GM19438 (cell line): ENCODE results near the gene AUTS2.
A peak's percentile ranks its signal among the peaks of the same experiment; 100 is the strongest.
"Not testable (repeated sequence)": the region's sequence is repeated elsewhere in the genome, so short reads cannot be mapped to it uniquely, and the experiment has no call there.

Experiments
- ATAC-seq: cut with Tn5 transposase; IDR thresholded peaks from one replicate; pipeline ENCODE4 v1.9.1; 2021; ENCODE audit warnings: low read depth; ENCODE audit not compliant: unreplicated experiment

Gene AUTS2

DNA sequence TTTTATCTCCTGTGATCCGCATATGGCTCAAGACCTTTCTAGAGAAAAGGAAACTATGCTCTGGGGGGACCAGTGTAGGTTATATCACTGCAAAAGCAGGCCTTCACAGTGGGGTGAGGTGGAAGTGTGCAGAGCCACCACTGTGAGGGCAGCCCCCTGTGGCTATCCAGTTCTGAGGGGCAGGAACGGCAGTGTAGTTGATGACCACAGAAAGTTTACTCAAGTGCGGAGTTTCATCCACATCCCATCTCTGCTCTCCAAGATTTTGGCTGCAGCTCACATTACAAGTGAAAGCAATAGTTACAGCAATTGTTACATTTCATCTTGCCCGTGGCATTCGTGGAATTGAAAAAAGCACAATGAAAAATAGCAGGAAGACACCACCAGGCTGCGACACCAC, 1187.8 kb downstream of the AUTS2 start:
- ATAC-seq: no peak

GRCh38 chr7:70787286-70787685, 1189.0 kb downstream of the AUTS2 start:
- ATAC-seq: no peak

DNA sequence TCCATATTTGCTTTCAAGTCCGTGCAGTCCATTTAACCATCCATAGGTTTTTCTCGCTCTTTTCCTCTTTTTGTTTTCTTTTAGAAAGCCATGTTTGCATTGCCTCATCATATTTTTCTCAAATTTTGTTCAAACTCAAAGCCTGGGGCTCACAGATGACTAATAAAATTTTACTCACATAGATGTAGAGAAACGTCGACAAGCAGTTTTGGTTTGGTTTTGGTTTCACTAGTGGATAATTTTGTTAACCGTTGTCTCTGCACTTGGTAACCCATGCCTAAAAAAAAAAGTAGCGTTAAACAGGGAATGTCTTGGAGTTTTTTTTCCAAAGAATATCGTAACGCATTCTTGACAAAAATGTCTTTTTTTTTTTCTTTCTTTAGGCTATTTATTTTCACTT, 1189.5 kb downstream of the AUTS2 start:
- ATAC-seq: no peak

DNA sequence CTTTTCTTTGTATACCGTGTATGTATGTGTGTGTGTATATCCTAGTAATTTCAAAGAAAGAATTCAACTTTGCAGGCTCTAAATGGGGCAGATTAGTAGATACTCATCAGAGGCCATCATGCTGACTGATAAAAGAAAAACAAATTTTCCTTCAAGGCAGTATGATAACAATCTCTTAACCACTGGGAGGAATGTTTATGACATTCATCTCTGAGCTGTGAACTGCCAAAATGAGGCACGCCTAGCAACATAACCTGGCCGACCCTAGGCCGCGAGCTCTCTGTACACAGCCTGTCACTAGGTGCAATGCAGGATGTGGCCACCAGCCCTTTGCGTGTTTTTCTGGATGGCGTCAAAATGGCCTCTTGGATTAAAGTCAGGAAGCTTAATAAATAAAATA, 1190.0 kb downstream of the AUTS2 start:
- ATAC-seq: no peak

- ATAC-seq: no peak
These were observed 1191.4 kb downstream of the AUTS2 start for GRCh38 chr7:70789481-70790214.

GRCh38 chr7:70790215-70791073, 1192.2 kb downstream of the AUTS2 start:
- ATAC-seq: no peak

- no peak for ATAC-seq
These were observed 1193.1 kb downstream of the AUTS2 start for GRCh38 chr7:70791341-70791740.

- ATAC-seq: no peak
These were observed 1194.8 kb downstream of the AUTS2 start for GRCh38 chr7:70793060-70793459.

DNA sequence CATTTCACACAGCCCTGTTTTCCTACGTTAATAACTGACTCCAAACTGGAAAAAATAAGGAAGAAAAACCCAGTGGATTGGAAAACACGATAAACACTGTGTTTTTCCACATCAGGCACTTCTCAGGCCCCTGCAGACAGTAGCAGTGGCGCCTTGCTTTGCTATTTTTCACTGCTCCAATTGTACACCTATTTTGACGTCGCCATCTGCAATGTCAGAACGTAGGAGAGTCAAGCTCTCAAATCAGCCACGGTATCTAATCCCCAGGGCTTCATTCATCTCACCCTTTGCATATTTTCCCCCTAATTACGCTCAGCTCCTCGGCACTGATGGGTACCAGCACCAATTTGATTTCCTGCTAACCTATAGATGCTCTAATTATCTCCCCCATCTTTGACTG, 1195.5 kb downstream of the AUTS2 start:
- no peak for ATAC-seq

DNA sequence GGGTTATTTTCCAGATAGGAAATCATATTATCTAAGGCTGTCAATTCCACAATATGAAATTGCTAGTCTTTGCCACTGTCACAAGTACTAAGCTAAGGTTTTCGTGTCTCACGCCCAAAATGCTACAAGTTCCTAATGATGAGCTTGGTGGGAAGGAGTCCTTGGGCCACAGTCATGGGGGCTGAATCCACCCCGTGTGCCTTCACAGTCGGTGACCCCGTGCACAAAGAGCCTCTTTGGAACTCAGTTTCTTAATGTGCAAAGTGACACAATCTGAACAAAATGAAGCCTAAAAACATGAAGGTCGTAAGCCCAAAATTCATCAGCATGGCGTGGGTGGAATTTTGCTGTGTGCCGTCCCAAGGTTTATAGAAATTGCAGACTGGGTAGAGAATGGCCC, 1196.7 kb downstream of the AUTS2 start:
- ATAC-seq: no peak

DNA sequence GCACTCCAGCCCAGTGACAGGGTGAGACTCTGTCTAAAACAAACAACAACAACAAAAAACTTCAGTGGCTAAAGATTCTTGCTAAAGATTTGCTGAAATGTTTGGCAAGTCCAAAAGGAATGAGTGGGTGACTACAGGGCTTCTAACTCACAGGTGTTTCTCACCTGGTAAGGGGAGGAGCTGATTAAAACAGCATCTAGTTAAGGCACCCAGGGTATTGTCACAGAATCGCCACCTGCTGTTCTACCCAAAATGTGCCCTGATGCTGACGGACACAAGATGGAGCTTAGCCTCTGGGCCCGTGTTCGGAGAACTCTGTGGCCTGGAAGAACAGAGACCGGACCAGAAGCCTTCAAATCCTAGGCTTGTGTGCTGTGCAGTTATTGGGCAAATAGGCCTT, 1197.7 kb downstream of the AUTS2 start:
- no peak for ATAC-seq

- ATAC-seq: no peak
These were observed 1198.8 kb downstream of the AUTS2 start for GRCh38 chr7:70797109-70797514.

DNA sequence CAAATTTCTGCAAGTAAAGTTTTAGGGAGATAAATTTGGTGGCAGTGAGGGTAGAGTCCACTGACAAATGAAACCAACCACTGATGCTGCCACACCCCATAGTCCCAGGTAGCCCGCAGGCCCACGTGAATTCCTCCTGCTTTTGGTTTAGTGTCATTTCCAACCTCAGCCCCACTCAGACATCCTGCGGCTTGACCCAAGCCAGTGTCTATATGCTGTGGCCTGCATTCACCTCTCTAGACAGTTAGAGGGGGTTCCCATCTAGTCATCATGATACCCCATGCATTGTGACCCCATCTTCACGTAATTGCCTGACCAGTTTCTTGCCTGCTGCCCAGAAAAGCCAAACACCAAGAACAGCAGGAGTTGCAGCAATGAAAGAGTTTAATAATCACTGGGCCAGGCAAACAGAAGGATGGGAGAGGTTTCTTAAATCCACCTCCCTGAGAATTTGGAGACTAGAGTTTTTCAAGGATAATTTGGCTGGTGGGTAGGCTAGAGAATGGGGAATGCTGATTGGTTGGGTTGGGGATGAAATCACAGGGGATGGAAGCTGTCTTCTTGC, 1201.6 kb downstream of the AUTS2 start:
- ATAC-seq: no peak

GRCh38 chr7:70805360-70805759, 1207.1 kb downstream of the AUTS2 start:
- ATAC-seq: peak; percentile 52

DNA sequence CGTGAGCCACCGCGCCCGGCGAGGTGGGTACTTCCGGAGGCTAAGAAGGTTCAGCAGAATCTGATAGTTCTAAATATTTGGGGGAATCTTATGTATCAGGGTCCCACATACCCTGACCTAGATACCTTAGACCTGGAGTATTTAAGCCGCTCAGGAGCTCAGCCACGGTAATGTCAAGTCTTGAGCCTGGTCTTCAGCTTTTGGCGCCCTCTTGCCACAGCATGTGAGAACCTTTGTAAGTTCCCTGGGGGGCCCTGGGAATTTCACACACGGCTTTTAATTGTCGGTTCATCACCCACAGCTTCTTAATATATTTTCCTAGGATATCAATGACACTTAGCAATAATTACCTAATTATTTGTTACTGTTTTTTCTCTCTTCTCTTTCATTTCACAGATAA, 1209.4 kb downstream of the AUTS2 start:
- no peak for ATAC-seq

DNA sequence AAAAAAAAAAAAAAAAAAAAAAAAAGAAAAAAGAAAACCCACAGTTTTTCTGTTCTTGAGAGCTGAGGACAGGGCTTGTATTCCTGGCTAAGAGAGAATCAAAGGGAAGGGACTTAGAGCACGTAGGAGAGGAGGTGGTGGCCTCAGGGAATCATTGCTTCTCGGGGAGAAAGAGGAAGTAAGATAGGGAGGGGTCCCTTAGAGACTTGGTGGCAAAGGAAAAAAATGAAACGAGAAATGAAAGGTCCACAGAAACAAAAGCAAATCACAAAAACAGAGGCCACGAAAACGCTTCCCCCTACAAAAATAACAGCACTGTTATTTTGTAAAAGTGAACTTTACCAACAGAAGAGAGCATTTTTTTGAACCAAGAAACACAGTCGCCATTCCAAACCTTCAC, 1210.6 kb downstream of the AUTS2 start:
- no peak for ATAC-seq

DNA sequence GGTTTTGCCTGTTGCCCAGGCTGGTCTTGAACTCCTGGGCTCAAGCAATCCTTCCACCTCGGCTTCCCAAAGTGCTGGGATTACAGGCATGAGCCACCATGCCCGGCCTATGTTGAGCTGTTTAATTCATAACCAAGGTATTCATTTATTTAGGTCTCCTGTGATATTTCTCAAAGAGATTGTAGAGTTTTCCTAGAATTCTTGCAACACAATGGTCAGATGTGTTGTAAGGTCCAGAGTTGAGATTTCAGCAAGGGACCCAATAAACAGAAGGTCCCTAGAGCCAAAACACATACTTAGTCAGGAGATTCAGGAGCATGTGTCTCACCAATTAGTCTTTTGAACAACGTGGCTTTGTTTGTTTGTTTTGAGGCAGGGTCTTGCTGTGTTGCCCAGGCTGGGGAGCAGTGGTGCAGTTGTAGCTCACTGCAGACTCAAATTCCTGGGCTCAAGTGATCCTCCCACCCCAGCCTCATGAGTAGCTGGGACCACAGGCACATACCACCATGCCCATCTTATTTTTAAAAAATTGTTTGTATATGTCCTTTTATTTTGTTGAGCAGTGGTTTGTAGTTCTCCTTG, 1212.4 kb downstream of the AUTS2 start:
- no peak for ATAC-seq

DNA sequence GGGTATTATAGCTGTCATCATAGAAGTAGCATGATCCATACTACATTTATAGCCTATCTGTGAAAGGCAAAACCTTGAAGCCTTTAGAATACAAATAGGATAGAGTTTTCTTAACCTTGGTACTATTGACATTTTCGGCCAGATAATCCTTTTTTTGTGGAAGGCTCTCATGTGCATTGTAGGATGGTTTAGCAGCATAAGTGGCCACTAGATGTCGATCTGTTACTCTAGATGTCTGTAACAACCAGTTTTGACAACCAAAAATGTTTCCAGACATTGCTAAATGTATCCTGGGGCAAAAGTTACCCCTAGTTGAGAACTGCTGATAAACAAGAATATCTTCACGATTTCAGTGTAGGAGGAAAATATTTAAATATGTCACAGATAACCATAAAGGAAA, 1214.2 kb downstream of the AUTS2 start:
- ATAC-seq: no peak

DNA sequence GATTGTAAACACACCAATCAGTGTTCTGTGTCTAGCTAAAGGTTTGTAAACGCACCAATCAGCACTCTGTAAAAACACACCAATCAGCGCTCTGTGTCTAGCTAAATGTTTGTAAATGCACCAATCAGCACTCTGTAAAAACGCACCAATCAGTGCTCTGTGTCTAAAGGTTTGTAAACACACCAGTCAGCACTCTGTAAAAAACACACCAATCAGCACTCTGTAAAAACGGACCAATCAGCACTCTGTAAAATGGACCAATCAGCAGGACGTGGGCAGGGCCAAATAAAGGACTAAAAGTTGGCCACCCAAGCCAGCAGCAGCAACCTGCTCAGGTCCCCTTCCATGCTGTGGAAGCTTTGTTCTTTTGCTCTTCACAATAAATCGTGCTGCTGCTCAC, 1224.2 kb downstream of the AUTS2 start:
- ATAC-seq: not testable (repeated sequence)

DNA sequence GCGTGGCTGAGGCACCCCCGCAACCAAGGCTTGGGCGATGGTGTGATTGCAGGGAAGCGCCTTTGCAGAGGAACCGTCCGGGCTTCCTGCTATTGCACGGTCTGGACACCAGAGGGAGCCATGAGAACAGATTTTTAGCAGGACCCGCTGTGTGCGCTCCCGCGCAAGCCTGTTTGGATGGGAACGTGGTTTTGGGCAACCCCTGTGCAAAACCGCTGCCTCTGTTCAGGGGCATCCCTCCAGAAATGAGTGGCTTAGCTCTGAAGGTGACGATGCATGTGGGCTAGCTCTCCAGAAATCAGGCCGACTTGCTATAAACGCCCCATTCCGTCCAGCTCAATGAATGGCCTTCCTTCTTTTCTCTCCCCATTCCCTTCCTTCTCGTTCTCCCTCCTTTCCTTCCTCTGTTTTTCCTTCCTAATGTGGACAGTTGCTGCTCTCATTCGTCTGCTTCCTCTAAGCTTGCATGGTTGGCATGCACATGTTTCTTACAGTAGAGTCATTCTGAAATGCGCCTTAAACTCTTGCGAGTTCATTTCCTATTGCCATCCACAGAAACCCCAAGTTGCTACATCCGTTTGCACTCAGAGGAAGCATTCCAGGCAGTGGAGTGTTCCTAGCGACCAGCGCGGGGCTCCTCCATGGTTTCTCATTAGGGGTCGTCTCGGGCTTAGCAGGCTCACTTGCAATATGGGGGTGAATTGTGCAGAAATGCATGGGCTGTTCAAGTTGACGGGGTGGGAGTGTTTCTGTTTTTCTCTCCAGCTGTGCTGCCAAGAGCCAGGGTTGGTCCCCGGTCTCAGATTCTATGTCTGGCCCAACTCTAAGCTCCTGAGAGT, 1231.2 kb downstream of the AUTS2 start:
- peak; percentile 55 for ATAC-seq

DNA sequence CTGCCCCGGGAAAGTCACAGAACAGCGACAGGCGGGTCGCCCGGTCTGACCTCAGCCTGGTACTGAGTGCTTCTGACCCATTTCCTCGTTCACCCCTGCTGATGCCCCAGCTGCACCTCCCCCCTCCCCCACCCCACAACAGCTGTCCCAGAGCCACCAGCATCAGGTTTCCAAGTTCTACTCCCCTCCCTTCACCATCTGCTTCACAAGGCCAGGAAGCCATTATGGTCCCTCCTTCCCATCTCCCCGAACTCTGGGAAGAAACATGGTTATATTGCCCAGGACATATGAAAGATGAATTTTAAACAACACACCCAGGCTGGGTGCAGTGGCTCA, 1231.8 kb downstream of the AUTS2 start:
- ATAC-seq: no peak
